Retinal pigment epithelial cell (primary cell): ENCODE measurements around the gene PTPN14.

Source experiments
- DNase-seq: peaks from one replicate; pipeline ENCODE4 v3.0.0-alpha.2; 2010; ENCODE audit warnings: low read depth
- H3K4me3 ChIP-seq: 2 replicates; pipeline ENCODE4 v1.5.1; 2011; ENCODE audit warnings: mild to moderate bottlenecking, low read length, control low read depth, moderate library complexity
- CTCF ChIP-seq: conservative IDR thresholded peaks from 2 replicates; pipeline ENCODE4 v1.5.1; 2011; ENCODE audit warnings: low read depth, low read length, control low read depth, inconsistent platforms

PTPN14 gene

DNA sequence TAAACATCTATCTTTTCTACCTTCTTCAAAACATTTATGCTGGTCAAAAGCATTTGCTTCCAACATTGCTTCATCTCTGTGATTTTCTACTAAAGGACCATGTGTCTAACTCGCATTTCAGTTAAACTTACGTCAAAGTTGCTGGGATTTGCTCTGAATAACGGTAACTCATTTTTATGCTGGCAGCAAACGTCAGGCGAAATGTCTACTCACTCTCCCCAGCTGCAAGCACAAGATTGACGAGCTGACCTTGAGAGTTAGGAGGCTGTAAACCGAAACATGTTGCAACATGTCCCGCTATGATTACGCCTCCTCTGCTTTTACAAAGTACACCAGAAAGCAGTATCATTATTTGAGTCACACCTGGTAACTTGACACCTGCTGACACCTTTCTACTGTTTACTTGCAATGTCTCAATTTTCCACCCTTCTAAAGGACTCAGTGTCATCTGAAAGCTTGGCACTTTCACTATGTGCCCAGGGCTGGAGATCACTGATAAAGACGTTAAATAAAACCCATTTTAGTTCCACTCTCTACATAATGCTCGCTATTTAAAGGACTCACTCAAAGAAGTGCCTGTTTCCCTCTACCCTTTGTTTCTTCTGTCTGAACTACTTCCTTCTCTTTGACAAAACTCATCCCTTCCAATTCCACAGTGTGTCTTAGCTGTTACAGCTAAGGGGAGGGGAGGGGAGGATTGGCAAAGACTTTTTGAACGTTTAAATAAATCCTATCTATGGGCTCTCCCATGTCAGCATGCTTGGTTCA is 111.9 kb downstream of the PTPN14 start:
- no peak for DNase-seq
- no peak overlapping the region for H3K4me3 ChIP-seq
- no peak for TF ChIP-seq CTCF

- H3K4me3 ChIP-seq: no peak overlapping the region
- DNase-seq: no peak
- TF ChIP-seq CTCF: no peak
Observed at GRCh38 chr1:214438530-214438929, 112.9 kb downstream of the PTPN14 start.

- H3K4me3 ChIP-seq: no peak overlapping the region
- no peak for DNase-seq
- TF ChIP-seq CTCF: no peak
Observed at GRCh38 chr1:214438075-214438474, 113.3 kb downstream of the PTPN14 start.

GRCh38 chr1:214435867-214436266 is 115.5 kb downstream of the PTPN14 start:
- no peak for TF ChIP-seq CTCF

GRCh38 chr1:214432245-214432644 is 119.2 kb downstream of the PTPN14 start:
- no peak overlapping the region for H3K4me3 ChIP-seq
- no peak for DNase-seq
- no peak for TF ChIP-seq CTCF

More at GRCh38 chr1:214435867-214436266, 115.5 kb downstream of the PTPN14 start:
- no peak overlapping the region for H3K4me3 ChIP-seq
- DNase-seq: no peak

DNA sequence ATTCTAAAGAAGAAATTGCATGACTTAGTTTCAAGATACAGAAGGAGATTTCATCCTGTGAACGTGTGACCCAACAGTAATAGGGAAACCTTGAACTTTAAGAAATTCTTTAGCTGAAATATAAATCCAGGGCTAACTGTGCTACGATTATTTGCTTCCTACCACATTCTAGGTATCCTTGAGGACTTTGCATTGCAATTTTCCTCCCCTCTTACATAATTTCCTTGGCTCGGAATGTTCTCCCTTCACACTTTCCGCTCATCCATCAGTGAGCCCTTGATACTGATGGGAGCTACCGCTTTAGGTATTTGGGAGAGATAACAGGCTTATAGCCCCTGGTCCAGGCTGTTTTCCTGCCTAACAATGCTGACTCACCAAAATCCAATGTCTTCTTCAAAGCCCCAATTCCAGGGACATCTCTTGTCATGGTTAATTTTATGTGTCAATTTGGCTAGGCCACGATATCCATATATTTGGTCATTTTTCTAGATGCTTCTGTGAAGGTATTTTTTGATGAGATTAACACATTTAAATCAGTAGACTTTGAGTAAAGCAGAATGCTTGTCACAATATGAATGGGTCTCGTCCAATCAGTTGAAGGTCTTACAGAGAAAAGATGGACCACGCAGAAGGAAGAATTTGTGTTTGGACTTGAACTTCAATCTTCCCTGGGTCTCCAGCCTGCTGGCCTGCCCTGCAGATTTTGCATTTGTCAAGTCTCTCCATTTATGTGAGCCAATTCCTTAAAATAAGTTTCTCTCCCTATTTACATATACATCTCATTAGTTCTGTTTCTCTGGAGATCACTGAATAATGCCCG is 121.2 kb downstream of the PTPN14 start:
- no peak for DNase-seq
- TF ChIP-seq CTCF: no peak
- H3K4me3 ChIP-seq: no peak overlapping the region
